H1 (cell line): ENCODE measurements around the gene RNF224. TPM values are rescaled to one million over a fixed set of nuclear protein-coding genes. Genes with fewer than 3 reads are reported as not detected.

Source experiments
- CTCF ChIA-PET: fragments of 300-600 bp; sonication (Branson Sonifier 250); formaldehyde crosslinking; loops from one replicate; lab custom pipeline; 2021; ENCODE audit not compliant: partially characterized antibody; lab: Charles Lee
- POLR2A ChIA-PET: fragments of 300-600 bp; sonication (Branson Sonifier 250); formaldehyde crosslinking; loops from one replicate; lab custom pipeline; 2021; ENCODE audit warnings: inconsistent platforms; ENCODE audit not compliant: partially characterized antibody; lab: Charles Lee
- DNase-seq, 2 experiments: peaks; one replicate each; pipeline versions ENCODE4 v3.0.0 to v3.0.0-alpha.2; 2010 to 2022; ENCODE audit warnings: low spot score in 2 of 2, low read depth in 1 of 2, mixed read lengths in 1 of 2
- FAIRE-seq: peaks from 2 replicates; lab custom pipeline; 2011; peaks lifted over from hg19 to GRCh38; lab: Jason Lieb, UNC
- H2AFZ ChIP-seq: 2 replicates; pipeline ENCODE4 v1.8.1; 2012; ENCODE audit warnings: low read length, inconsistent platforms
- H2AK5ac ChIP-seq: 2 replicates; pipeline ENCODE4 v1.6.1; 2013; ENCODE audit warnings: low read depth, low read length
- H2BK120ac ChIP-seq: replicated peaks from 2 replicates; pipeline ENCODE3; 2013; ENCODE audit warnings: low read depth, low read length, inconsistent platforms
- H2BK12ac ChIP-seq: 2 replicates; pipeline ENCODE4 v1.6.1; 2013; ENCODE audit warnings: low read depth, low read length
- H2BK15ac ChIP-seq: 2 replicates; pipeline ENCODE4 v1.6.1; 2013; ENCODE audit warnings: low read length
- H2BK20ac ChIP-seq: 2 replicates; pipeline ENCODE4 v1.6.1; 2013; ENCODE audit warnings: low read length
- H2BK5ac ChIP-seq: 2 replicates; pipeline ENCODE4 v1.6.1; 2013; ENCODE audit warnings: low read depth, low read length
- H3K14ac ChIP-seq: 2 replicates; pipeline ENCODE4 v1.6.1; 2013; ENCODE audit warnings: inconsistent platforms; ENCODE audit not compliant: insufficient read length
- H3K18ac ChIP-seq: 2 replicates; pipeline ENCODE4 v1.6.1; 2013; ENCODE audit warnings: low read length; ENCODE audit errors: extremely low read depth
- H3K23ac ChIP-seq: 2 replicates; pipeline ENCODE4 v1.6.1; 2013; ENCODE audit warnings: inconsistent platforms; ENCODE audit not compliant: insufficient read length
- H3K23me2 ChIP-seq: 2 replicates; pipeline ENCODE4 v1.6.1; 2013; ENCODE audit warnings: low read depth, low read length
- H3K27ac ChIP-seq: 2 replicates; pipeline ENCODE4 v1.6.1; 2011; ENCODE audit warnings: low read depth, low read length, inconsistent platforms
- H3K27me3 ChIP-seq, 4 experiments: replicated peaks in 1 of 4; 1 replicate in 1 of 4; 2 replicates in 3 of 4; pipeline versions ENCODE4 v1.6.1 to v1.8.1; 2011 to 2013; ENCODE audit warnings: low read length in 3 of 4, mild to moderate bottlenecking in 3 of 4, inconsistent platforms in 2 of 4, mixed read lengths in 2 of 4, moderate library complexity in 1 of 4; ENCODE audit not compliant: control insufficient read depth in 3 of 4, insufficient read depth in 3 of 4; ENCODE audit errors: extremely low read depth in 1 of 4
- H3K36me3 ChIP-seq, 4 experiments: 2 replicates each; pipeline versions ENCODE4 v1.6.1 to v1.8.1; 2011 to 2013; ENCODE audit warnings: mild to moderate bottlenecking in 4 of 4, low read length in 3 of 4, moderate library complexity in 2 of 4, control low read depth in 1 of 4, inconsistent platforms in 1 of 4; ENCODE audit not compliant: insufficient read depth in 4 of 4, control insufficient read depth in 2 of 4
- H3K4ac ChIP-seq: replicated peaks from 2 replicates; pipeline ENCODE3; 2013; ENCODE audit warnings: low read length, low read depth, mixed read lengths, inconsistent platforms; ENCODE audit not compliant: insufficient read length
- H3K4me1 ChIP-seq, 4 experiments: replicated peaks in 1 of 4; 1 replicate in 1 of 4; 2 replicates in 3 of 4; pipeline versions ENCODE4 v1.6.1 to v1.8.1; 2011 to 2013; ENCODE audit warnings: low read length in 3 of 4, inconsistent platforms in 2 of 4, mixed read lengths in 1 of 4; ENCODE audit not compliant: insufficient read depth in 4 of 4, control insufficient read depth in 3 of 4
- H3K4me2 ChIP-seq, 2 experiments: 2 replicates each; pipeline versions ENCODE4 v1.6.1 to v1.8.1; 2011 to 2013; ENCODE audit warnings: low read depth in 2 of 2, low read length in 2 of 2, control low read depth in 1 of 2, inconsistent platforms in 1 of 2, mild to moderate bottlenecking in 1 of 2; ENCODE audit not compliant: insufficient read depth in 1 of 2
- H3K4me3 ChIP-seq, 4 experiments: fragments of 200-600, 300-600 bp in 1 of 4; sonication (generic), shearing (Covaris generic), sonication (Bioruptor Twin) in 1 of 4; 2 replicates each; pipeline versions ENCODE4 v1.5.1 to v1.8.1; 2011 to 2016; ENCODE audit warnings: low read length in 4 of 4, low read depth in 3 of 4, control low read depth in 2 of 4, inconsistent platforms in 2 of 4, mild to moderate bottlenecking in 2 of 4, mixed read lengths in 1 of 4, moderate library complexity in 1 of 4; ENCODE audit not compliant: insufficient read depth in 2 of 4; ENCODE audit errors: extremely low read depth in 1 of 4
- H3K56ac ChIP-seq: replicated peaks from 2 replicates; pipeline ENCODE3; 2013; ENCODE audit warnings: low read depth, mild to moderate bottlenecking, mixed read lengths, low read length, inconsistent platforms; ENCODE audit not compliant: insufficient read length
- H3K79me1 ChIP-seq: 2 replicates; pipeline ENCODE4 v1.6.1; 2013; ENCODE audit warnings: low read depth, low read length, control low read depth
- H3K79me2 ChIP-seq, 2 experiments: 2 replicates each; pipeline versions ENCODE4 v1.6.1 to v1.8.1; 2012 to 2013; ENCODE audit warnings: low read length in 2 of 2, mild to moderate bottlenecking in 2 of 2, inconsistent platforms in 1 of 2; ENCODE audit not compliant: insufficient read depth in 2 of 2, control insufficient read depth in 1 of 2
- H3K9ac ChIP-seq, 4 experiments: replicated peaks in 1 of 4; 1 replicate in 1 of 4; 2 replicates in 3 of 4; pipeline versions ENCODE4 v1.6.1 to v1.8.1; 2011 to 2013; ENCODE audit warnings: low read depth in 3 of 4, low read length in 3 of 4, control low read depth in 2 of 4, mild to moderate bottlenecking in 2 of 4, moderate library complexity in 2 of 4, inconsistent platforms in 1 of 4; ENCODE audit errors: extremely low read depth in 1 of 4
- H3K9me3 ChIP-seq, 2 experiments: 2 replicates each; pipeline versions ENCODE4 v1.6.1 to v1.8.1; 2012 to 2013; ENCODE audit warnings: mild to moderate bottlenecking in 2 of 2, moderate library complexity in 2 of 2, control low read depth in 1 of 2, inconsistent platforms in 1 of 2, low read depth in 1 of 2, low read length in 1 of 2, mixed read lengths in 1 of 2; ENCODE audit not compliant: insufficient read depth in 2 of 2
- H4K20me1 ChIP-seq, 2 experiments: replicated peaks in 1 of 2; 2 replicates each; pipeline versions ENCODE3 to v1.8.1; 2011 to 2013; ENCODE audit warnings: inconsistent platforms in 2 of 2, low read length in 2 of 2, mild to moderate bottlenecking in 1 of 2; ENCODE audit not compliant: insufficient read depth in 2 of 2, control insufficient read depth in 1 of 2
- H4K5ac ChIP-seq: 2 replicates; pipeline ENCODE4 v1.6.1; 2013; ENCODE audit warnings: low read length, low read depth, mixed read lengths, inconsistent platforms; ENCODE audit not compliant: insufficient read length
- H4K8ac ChIP-seq: 2 replicates; pipeline ENCODE4 v1.8.0; 2013; ENCODE audit warnings: mild to moderate bottlenecking, moderate library complexity, low read length, inconsistent platforms; ENCODE audit not compliant: insufficient read depth; ENCODE audit errors: extremely low read depth
- H4K91ac ChIP-seq: replicated peaks from 2 replicates; pipeline ENCODE3; 2013; ENCODE audit warnings: low read length, mixed read lengths, inconsistent platforms; ENCODE audit not compliant: insufficient read length
- BACH1 ChIP-seq: IDR thresholded peaks from 2 replicates; pipeline ENCODE4 v1.6.1; 2012; ENCODE audit warnings: low read length, improper control_type of control experiment
- BCL11A ChIP-seq, 2 experiments: IDR thresholded peaks; one replicate each; pipeline ENCODE4 v1.6.1; 2011; ENCODE audit warnings: low read depth in 2 of 2, low read length in 2 of 2, mild to moderate bottlenecking in 2 of 2
- CTCF ChIP-seq, 3 experiments: IDR thresholded peaks; 1 replicate in 2 of 3; 2 replicates in 1 of 3; pipeline versions ENCODE4 v1.5.1 to v1.6.1; 2011; ENCODE audit warnings: low read length in 3 of 3, mild to moderate bottlenecking in 3 of 3, inconsistent platforms in 2 of 3, low read depth in 1 of 3, moderate library complexity in 1 of 3; ENCODE audit not compliant: insufficient read depth in 1 of 3; ENCODE audit errors: control extremely low read depth in 1 of 3
- KDM1A ChIP-seq: fragments of 200-600, 300-600 bp; sonication (generic); IDR thresholded peaks from 2 replicates; pipeline ENCODE4 v1.7.1; 2016; ENCODE audit warnings: mild to moderate bottlenecking, low read length, borderline replicate concordance
- MAX ChIP-seq: IDR thresholded peaks from 2 replicates; pipeline ENCODE4 v1.6.1; 2012; ENCODE audit warnings: inconsistent platforms
- SAP30 ChIP-seq: fragments of 300-600 bp; sonication (generic); IDR thresholded peaks from 2 replicates; pipeline ENCODE4 v1.7.1; 2012; ENCODE audit warnings: low read length, moderate library complexity, mild to moderate bottlenecking, inconsistent platforms; ENCODE audit not compliant: insufficient read depth, insufficient replicate concordance
- SP1 ChIP-seq: IDR thresholded peaks from 2 replicates; pipeline ENCODE4 v1.6.1; 2011; ENCODE audit warnings: low read depth, low read length
- SUZ12 ChIP-seq: fragments of 200-600 bp; sonication (generic); IDR thresholded peaks from 2 replicates; pipeline ENCODE4 v1.6.1; 2012; ENCODE audit warnings: mild to moderate bottlenecking, inconsistent platforms, low read length, moderate library complexity, mixed read lengths
- TAF7 ChIP-seq: optimal IDR thresholded peaks from 2 replicates; pipeline ENCODE3; 2011; ENCODE audit warnings: low read depth, mild to moderate bottlenecking, inconsistent platforms, low read length, moderate library complexity, borderline replicate concordance
- WGBS, 2 experiments: shearing (Covaris generic) in 1 of 2; methylation state at CpG; one replicate each; pipeline versions ENCODE4 v1.1.6 to v1.1.7; 2013 to 2015; ENCODE audit warnings: low lambda C conversion rate in 2 of 2, mixed read lengths in 2 of 2, inconsistent platforms in 1 of 2, low coverage in 1 of 2, missing lambda C conversion rate in 1 of 2; ENCODE audit not compliant: insufficient replicate concordance in 2 of 2, insufficient coverage in 1 of 2, insufficient read length in 1 of 2; ENCODE audit errors: extremely low coverage in 1 of 2, missing lambda C conversion rate in 1 of 2; 5-methylcytosine and 5-hydroxymethylcytosine counted together
- polyA plus RNA-seq, 7 experiments: library from polyadenylated mRNA; depleted of rRNA in 3 of 7; stranded (reverse) in 5 of 7; unstranded in 2 of 7; fragments of >200 nt in 5 of 7; fragments of 200-250 nt in 2 of 7; gene quantifications; 1 replicate in 5 of 7; 2 replicates in 1 of 7; 4 replicates in 1 of 7; pipeline versions ENCODE4 v1.2.1 to v1.2.3, GENCODE V29; 2011 to 2013; ENCODE audit warnings: missing spikeins in 2 of 7, mixed read lengths in 2 of 7
- total RNA-seq: library from RNA; stranded (reverse); fragmentation: NEBNext Ultra II Directional; extraction: Animal tissue kit (Norgen Biotek cat#: 25700); gene quantifications from 2 replicates; pipeline ENCODE4 v1.2.1, GENCODE V29; 2021

The RNF224 gene
- total and polyA plus RNA-seq, 2 of the 8 experiments (the other 6 are each of a cell fraction or from before 2014, with no cell fraction given) = 0.24 TPM; not detected in 1

- H4K20me1 ChIP-seq = peaks cover 2 to 26% of the 10 kb centered on the region in 2 experiments
- no peak overlapping the region for H3K14ac ChIP-seq
- DNase-seq (no peak), FAIRE-seq (no peak)
- H3K27ac ChIP-seq = no peak overlapping the region
- H2BK12ac ChIP-seq = no peak overlapping the region
- H3K56ac ChIP-seq = no peak overlapping the region
- no peak overlapping the region for H2BK15ac ChIP-seq
- H2BK5ac ChIP-seq = no peak overlapping the region
- no peak overlapping the region for H4K5ac ChIP-seq
- H3K79me1 ChIP-seq = no peaks in the 10 kb centered on the region; the same call in 1 of the 2 replicates
- WGBS, 2 experiments = 89% methylated on average over 21 of the region's 23 CpGs; no CpG with 5 or more reads in 1 of the 2 experiments
- no peak overlapping the region for H3K18ac ChIP-seq
- H3K23ac ChIP-seq = no peak overlapping the region
- POLR2A ChIA-PET = interaction anchor here (0.6 to 3.7 kb wide), 4 partner anchors 10 to 24 kb away, joined by 3 to 15 read pairs (median 4); partner anchors contain the start of genes ANAPC2, SSNA1 and TPRN
- H3K79me2 ChIP-seq = no peaks in the 10 kb centered on the region
- H3K4ac ChIP-seq = no peak overlapping the region
- H2AK5ac ChIP-seq = no peak overlapping the region
- H4K8ac ChIP-seq = no peak overlapping the region
- no peak overlapping the region for H3K4me3 ChIP-seq
- no peaks in the 10 kb centered on the region for H3K23me2 ChIP-seq
- no peak overlapping the region for H2AFZ ChIP-seq
- H3K27me3 ChIP-seq = no peaks in the 10 kb centered on the region; a peak in 3 of 7 replicates
- H3K9me3 ChIP-seq = no peaks in the 10 kb centered on the region
- no peak overlapping the region for H4K91ac ChIP-seq
- no peak overlapping the region for H3K4me2 ChIP-seq
- H3K9ac ChIP-seq = no peak overlapping the region
- H2BK20ac ChIP-seq = no peak overlapping the region
- H2BK120ac ChIP-seq = no peak overlapping the region
- peaks cover 0 to 30% (median 6%) of the 10 kb centered on the region in 4 experiments; a peak in 6 of 8 replicates for H3K36me3 ChIP-seq
- CTCF ChIA-PET = interaction anchor here (0.9 to 3.0 kb wide), 6 partner anchors 15 to 110 kb away, joined by 3 to 21 read pairs (median 4); no protein-coding TSS in a partner anchor
- peaks cover 0 to 8% (median 3%) of the 10 kb centered on the region in 4 experiments; a peak in 5 of 7 replicates for H3K4me1 ChIP-seq
- TF ChIP-seq KDM1A (no peak), CTCF (IDR thresholded peaks at IDR 0.05; ENCODE audit: control extremely low read depth in 1 of 3, insufficient read depth in 1 of 3, low read depth in 1 of 3, low read length in 3 of 3) (no peak), BACH1 (no peak), SAP30 (no peak), SUZ12 (no peak), MAX (no peak), SP1 (no peak), TAF7 (no peak), BCL11A (IDR thresholded peaks at IDR 0.05; ENCODE audit: low read depth in 2 of 2, low read length in 2 of 2) (no peak)
Measured at GRCh38 chr9:137178201-137178938, 48.9 kb upstream of the RNF224 start.
